GM06990 (cell line): ENCODE measurements around the gene PARD6G.

Experiments used
- DNase-seq: peaks from one replicate; pipeline ENCODE4 v3.0.0-alpha.2; 2011; ENCODE audit not compliant: insufficient read length; ENCODE audit errors: extremely low read depth
- H3K27me3 ChIP-seq: replicated peaks from 2 replicates; pipeline ENCODE4 v1.6.0; 2011; ENCODE audit warnings: low read length; ENCODE audit not compliant: control insufficient read depth, insufficient read depth
- H3K36me3 ChIP-seq: 2 replicates; pipeline ENCODE4 v1.5.1; 2011; ENCODE audit warnings: low read length; ENCODE audit not compliant: control insufficient read depth, insufficient read depth
- H3K4me3 ChIP-seq: replicated peaks from 2 replicates; pipeline ENCODE4 v1.5.1; 2011; ENCODE audit warnings: low read depth, mild to moderate bottlenecking, control low read depth, low read length
- TF ChIP-seq, protein P1 (sequence below): IDR thresholded peaks from 2 replicates; pipeline ENCODE4 v1.5.1; 2011; ENCODE audit warnings: low read length, control low read depth, mild to moderate bottlenecking, inconsistent platforms; ENCODE audit not compliant: insufficient read depth, poor library complexity, severe bottlenecking

The PARD6G gene

DNA sequence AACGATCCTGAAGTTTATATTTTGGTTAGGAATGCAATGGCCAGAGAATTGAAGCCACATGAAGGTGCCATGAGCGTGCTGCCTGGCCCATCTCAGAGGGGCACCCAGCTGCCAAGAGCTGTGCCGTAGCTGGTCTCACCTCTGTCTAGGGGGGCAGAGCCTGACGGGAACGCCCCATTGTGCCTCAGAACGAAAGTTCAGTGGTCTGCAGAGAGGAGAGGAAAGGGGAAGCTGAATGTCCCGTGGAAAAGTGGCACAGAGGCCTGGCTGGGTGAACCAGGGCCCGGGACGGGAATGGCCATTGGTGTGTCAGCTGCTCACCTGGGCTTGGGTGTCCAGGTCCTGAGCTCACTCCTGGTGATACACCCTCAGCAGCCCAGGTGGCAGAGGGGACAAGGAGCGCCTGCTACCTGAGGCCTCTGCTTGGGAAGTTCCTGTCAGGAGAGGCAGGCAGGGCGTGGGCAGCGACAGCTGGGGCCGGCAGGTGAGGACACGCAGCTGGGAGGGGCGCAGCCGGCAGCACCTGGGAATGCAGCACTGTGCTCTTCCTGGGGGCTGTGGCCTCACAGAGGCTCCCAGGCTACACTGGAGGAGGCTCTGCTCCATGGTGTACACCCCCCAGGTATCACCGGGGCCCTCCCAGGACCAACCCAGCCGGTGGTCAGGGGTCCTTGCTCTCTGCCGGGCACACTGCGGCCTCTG lies 67.3 kb downstream of the PARD6G start:
- no peaks in the 10 kb centered on the region for H3K36me3 ChIP-seq
- DNase-seq, result no peak
- H3K27me3 ChIP-seq, result no peaks in the 10 kb centered on the region; the same call in 1 of the 2 replicates
- H3K4me3 ChIP-seq, result no peak overlapping the region
- TF ChIP-seq, protein P1, sequence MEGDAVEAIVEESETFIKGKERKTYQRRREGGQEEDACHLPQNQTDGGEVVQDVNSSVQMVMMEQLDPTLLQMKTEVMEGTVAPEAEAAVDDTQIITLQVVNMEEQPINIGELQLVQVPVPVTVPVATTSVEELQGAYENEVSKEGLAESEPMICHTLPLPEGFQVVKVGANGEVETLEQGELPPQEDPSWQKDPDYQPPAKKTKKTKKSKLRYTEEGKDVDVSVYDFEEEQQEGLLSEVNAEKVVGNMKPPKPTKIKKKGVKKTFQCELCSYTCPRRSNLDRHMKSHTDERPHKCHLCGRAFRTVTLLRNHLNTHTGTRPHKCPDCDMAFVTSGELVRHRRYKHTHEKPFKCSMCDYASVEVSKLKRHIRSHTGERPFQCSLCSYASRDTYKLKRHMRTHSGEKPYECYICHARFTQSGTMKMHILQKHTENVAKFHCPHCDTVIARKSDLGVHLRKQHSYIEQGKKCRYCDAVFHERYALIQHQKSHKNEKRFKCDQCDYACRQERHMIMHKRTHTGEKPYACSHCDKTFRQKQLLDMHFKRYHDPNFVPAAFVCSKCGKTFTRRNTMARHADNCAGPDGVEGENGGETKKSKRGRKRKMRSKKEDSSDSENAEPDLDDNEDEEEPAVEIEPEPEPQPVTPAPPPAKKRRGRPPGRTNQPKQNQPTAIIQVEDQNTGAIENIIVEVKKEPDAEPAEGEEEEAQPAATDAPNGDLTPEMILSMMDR, result no peak

DNA sequence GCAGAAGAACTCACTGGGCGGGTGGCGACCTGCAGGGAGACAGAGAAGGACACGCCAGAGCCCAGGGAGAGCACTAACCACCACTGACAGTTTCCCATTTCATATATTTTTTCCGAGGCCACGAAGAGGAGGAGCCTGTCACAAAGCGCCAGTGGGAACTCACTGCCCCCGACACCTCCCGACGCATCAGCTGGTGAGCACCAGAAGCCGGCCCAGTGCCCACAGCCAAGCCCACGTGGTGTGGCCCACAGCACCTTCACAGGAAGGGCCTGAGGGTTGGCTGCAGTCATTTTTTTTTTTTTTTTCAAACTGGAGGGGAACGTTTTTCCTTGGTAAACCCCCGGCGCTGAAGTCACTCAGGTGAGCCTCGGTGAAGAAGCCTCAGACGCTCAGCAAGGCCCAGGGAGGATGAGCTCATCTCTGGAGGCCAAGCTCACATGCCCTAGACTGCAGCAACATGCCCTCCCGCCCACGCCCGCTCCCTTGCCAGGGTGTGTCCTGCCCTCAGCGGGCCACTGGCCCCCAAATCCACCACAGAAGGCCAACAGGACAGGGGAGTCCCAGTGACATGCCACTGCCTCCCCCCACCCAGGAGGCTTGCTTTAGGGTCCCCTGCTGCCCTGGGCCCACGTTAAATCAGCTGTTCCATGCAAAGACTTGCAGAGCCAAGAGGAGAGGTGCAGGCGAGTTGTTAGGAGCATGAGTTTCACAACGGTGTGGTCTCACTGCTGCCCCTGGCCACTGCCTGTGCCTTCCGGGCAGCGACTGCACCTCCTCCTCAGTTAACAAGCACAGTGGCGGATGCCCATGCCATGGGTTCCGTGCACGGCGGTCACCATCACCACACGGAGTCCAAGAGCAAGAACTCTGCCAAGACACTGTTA lies 68.1 kb downstream of the PARD6G start:
- H3K27me3 ChIP-seq, result no peaks in the 10 kb centered on the region; the same call in 1 of the 2 replicates
- DNase-seq, result no peak
- TF ChIP-seq, protein P1, result no peak
- no peak overlapping the region for H3K4me3 ChIP-seq
- no peaks in the 10 kb centered on the region for H3K36me3 ChIP-seq

DNA sequence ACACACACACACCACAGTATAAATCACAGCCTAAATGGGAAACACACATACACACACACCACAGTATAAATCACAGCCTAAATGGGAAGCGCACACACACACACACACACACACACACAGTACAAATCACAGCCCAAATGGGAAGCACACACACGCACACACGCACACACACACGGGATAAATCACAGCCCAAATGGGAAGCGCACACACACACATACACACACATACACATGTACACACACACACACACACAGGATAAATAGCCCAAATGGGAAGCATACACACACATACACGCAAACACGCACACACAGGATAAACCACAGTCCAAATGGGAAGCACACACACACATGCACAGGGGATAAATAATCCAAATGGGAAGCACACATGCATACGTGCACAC lies 70.2 kb downstream of the PARD6G start:
- Histone ChIP-seq H3K36me3 (no peaks in the 10 kb centered on the region), H3K4me3 (no peak overlapping the region), H3K27me3 (no peaks in the 10 kb centered on the region; the same call in none of the 2 replicates)
- DNase-seq, result no peak
- TF ChIP-seq, protein P1, result no peak

DNA sequence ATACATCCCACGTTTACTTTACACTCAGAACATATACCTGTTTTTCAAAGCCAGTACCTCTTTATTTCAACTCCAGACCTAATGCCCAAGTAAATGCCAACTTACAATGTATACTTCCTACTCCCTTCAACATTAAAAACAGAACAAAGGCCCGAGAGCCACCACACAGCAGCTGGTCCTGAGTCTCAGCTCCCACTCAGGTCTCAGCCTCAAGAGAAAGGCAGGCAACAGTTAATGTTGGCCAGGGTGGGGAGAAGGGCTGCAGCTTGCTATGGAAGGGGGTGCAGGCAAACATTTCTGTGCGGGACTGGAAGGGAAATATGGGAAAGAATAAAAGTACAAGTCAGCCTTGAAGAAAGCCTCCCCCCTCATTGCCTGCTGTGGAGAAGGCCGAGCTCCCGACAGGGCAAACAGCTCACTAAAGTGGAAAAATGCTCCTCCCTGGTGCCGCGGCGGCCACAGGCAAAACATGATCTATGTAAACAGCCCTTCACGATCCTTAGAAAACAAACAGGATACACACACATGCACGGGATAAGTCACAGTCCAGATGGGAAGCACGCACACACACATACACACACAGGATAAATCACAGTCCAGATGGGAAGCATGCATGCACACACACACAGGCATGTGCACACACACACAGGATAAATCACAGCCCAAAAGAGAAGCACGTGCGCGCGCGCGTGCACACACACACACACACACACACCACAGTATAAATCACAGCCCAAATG lies 70.8 kb downstream of the PARD6G start:
- no peaks in the 10 kb centered on the region; the same call in none of the 2 replicates for H3K27me3 ChIP-seq
- no peak for DNase-seq
- H3K4me3 ChIP-seq, result no peak overlapping the region
- H3K36me3 ChIP-seq, result no peaks in the 10 kb centered on the region
- TF ChIP-seq, protein P1, result no peak

DNA sequence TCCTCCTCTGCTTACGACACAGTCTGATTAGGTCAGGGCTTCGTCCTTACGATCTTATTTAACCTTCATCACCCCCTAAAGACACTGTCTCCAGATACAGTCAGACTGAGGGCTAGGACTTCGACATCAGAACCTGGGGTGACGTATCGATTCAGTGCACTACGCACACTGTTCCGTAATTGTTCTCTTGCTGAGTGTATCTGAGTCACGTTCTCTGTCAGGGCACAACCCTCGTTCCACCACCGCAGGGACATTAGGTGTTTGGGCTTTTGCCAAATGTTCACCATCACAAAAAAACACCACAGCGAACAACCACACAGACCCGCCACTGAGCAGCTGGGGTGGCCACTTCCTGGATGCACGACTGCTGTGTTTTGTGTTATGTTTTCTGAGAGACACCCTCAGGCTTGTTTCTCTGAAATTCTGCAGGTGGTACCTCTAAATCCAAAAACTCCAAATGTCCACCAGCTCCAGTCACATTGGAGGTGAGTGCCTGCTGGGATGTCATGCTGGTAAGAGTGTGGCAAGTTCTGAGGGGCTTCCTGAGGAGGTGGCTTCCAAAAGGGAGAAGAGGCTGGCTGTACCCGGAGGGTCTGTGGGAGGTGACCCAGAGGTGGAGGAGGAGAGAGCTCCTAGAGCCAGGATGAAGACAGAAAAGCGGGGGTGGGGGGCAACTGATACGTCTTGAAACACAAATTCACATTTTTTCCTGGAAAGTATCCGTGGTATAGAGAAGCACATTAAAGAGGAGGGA lies 71.7 kb downstream of the PARD6G start:
- no peak for DNase-seq
- no peak overlapping the region for H3K4me3 ChIP-seq
- H3K36me3 ChIP-seq, result no peaks in the 10 kb centered on the region
- TF ChIP-seq, protein P1, result no peak
- no peaks in the 10 kb centered on the region; the same call in none of the 2 replicates for H3K27me3 ChIP-seq
